ENCODE data around the gene SIL1. TPM values are rescaled to one million over a fixed set of nuclear protein-coding genes. Genes with fewer than 3 reads are reported as not detected.
"Not testable (repeated sequence)": the region's sequence is repeated elsewhere in the genome, so short reads cannot be mapped to it uniquely, and the experiment has no call there.

SIL1 gene
- total RNA-seq, 1 donor from 2014 or later, result 40.9 TPM

DNA sequence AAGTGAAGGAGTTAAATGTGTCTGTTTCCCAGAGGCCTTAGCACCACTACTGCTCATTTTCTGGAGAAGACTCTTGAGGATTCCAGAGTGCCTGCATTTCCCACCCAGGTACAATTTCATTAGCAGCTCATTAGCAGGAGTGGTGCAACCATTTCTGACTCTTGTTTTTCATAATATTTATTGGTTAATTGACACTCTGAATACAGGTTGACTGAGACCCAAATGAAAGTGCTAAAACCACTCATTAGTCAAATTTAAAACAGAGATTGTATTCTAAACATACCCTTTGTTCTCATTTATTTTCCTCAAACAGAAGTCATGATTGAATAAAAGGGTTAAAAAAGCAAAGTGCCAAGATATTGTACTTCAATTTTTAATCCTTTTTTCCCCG is 134.5 kb downstream of the SIL1 start:
- Mint-ChIP-seq H3K27me3 (no peaks in the 10 kb centered on the region), H3K4me1 (ENCODE audit: unreplicated experiment) (peaks cover 34% of the 10 kb centered on the region), H3K4me3 (no peak overlapping the region), H3K9me3 (no peaks in the 10 kb centered on the region), H3K36me3 (peaks cover 3% of the 10 kb centered on the region), H3K27ac (no peak overlapping the region)
- DNase-seq (ENCODE audit: extremely low spot score, unreplicated experiment), result no peak
- TF ChIP-seq, protein P1, sequence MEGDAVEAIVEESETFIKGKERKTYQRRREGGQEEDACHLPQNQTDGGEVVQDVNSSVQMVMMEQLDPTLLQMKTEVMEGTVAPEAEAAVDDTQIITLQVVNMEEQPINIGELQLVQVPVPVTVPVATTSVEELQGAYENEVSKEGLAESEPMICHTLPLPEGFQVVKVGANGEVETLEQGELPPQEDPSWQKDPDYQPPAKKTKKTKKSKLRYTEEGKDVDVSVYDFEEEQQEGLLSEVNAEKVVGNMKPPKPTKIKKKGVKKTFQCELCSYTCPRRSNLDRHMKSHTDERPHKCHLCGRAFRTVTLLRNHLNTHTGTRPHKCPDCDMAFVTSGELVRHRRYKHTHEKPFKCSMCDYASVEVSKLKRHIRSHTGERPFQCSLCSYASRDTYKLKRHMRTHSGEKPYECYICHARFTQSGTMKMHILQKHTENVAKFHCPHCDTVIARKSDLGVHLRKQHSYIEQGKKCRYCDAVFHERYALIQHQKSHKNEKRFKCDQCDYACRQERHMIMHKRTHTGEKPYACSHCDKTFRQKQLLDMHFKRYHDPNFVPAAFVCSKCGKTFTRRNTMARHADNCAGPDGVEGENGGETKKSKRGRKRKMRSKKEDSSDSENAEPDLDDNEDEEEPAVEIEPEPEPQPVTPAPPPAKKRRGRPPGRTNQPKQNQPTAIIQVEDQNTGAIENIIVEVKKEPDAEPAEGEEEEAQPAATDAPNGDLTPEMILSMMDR (conservative IDR thresholded peaks at IDR 0.05), result no peak

DNA sequence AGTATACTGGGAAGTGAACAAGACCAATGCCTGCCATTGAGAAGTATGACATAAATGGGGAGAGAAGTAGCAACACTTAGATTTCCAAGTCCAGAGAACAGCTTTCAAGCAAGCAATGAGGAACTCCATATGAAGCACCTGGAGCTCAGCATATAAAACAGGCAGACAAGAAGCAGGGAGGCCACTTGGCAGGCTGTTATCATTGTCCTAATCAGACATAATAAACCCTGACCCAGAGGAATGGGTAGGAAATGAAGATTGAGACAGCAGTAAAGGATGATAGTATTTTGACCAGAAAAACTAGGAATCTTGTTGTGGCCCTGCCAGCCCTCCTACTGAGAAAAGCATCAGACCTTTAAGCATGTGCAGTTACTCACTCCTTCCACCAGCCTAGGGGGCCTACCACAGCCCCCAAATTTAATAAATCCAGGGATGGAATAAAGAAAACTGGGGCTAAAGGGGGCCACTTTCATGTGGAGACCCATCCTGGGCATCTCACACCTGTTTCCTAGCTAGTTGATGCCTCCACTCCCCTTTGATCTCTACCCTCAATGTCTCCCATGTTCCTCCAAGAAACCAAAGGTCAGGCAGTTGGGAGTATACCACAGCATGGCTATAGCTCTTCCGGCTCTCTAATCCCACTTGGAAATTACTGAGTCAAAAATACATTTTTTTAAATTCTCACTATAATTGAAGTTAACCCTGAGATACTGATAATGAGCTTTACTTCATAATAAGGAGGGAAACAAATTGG is 135.1 kb downstream of the SIL1 start:
- H3K9me3 Mint-ChIP-seq, result no peaks in the 10 kb centered on the region
- no peak overlapping the region for H3K4me3 Mint-ChIP-seq
- DNase-seq (ENCODE audit: extremely low spot score, unreplicated experiment), result peak; percentile 11
- no peak overlapping the region for H3K27ac Mint-ChIP-seq
- peaks cover 3% of the 10 kb centered on the region for H3K36me3 Mint-ChIP-seq
- TF ChIP-seq, protein P1 (conservative IDR thresholded peaks at IDR 0.05), result no peak
- no peaks in the 10 kb centered on the region for H3K27me3 Mint-ChIP-seq
- peaks cover 34% of the 10 kb centered on the region for H3K4me1 Mint-ChIP-seq (ENCODE audit: unreplicated experiment)

DNA sequence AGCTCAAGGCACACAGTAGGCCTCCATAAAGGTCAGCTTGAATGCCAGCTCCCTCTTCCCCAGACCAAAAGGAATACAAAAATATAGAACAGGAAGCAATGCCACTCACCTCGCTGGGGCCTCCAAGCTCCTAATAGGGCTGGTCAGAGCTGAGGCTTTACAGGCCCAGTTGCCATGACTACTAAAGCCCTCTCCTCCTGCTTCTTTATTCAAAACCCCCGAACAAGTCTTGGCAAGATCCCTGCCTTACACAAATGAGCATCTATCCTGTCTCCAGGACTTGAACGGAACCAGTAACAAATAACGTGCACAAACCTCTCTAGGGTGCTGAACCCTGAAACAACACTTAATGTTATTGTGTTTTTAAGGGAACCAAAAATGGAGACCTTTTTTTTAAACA is 136.3 kb downstream of the SIL1 start:
- no peaks in the 10 kb centered on the region for H3K27me3 Mint-ChIP-seq
- no peaks in the 10 kb centered on the region for H3K9me3 Mint-ChIP-seq
- peaks cover 34% of the 10 kb centered on the region for H3K4me1 Mint-ChIP-seq (ENCODE audit: unreplicated experiment)
- TF ChIP-seq, protein P1 (conservative IDR thresholded peaks at IDR 0.05), result no peak
- H3K27ac Mint-ChIP-seq, result peak overlapping the region; percentile 77
- no peak for DNase-seq (ENCODE audit: extremely low spot score, unreplicated experiment)
- H3K36me3 Mint-ChIP-seq, result peaks cover 3% of the 10 kb centered on the region
- H3K4me3 Mint-ChIP-seq, result peak overlapping the region; percentile 67

DNA sequence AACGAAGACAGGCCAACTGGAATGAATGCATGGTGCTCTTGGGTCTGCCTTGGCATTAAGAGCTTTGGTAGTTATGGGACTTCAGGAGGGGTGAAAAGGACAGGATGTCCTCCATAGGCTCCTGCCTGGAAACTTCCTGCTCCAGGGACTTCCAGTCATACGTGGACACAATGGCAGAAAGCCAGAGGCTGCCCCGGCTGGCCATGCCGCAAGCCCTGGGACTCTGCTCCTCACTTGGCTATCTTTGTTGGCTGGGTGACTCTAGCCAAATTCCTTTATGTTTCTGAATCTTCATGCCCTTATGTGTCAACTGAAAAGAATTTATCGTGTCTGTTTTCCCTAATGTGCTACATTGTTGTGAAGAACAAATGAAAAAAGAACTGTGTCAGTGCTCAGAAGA is 136.9 kb downstream of the SIL1 start:
- Mint-ChIP-seq H3K36me3 (peaks cover 3% of the 10 kb centered on the region), H3K27me3 (no peaks in the 10 kb centered on the region), H3K4me1 (ENCODE audit: unreplicated experiment) (peaks cover 33% of the 10 kb centered on the region), H3K27ac (peak overlapping the region; percentile 77), H3K9me3 (no peaks in the 10 kb centered on the region), H3K4me3 (peak overlapping the region; percentile 67)
- TF ChIP-seq, protein P1 (conservative IDR thresholded peaks at IDR 0.05), result no peak
- no peak for DNase-seq (ENCODE audit: extremely low spot score, unreplicated experiment)

DNA sequence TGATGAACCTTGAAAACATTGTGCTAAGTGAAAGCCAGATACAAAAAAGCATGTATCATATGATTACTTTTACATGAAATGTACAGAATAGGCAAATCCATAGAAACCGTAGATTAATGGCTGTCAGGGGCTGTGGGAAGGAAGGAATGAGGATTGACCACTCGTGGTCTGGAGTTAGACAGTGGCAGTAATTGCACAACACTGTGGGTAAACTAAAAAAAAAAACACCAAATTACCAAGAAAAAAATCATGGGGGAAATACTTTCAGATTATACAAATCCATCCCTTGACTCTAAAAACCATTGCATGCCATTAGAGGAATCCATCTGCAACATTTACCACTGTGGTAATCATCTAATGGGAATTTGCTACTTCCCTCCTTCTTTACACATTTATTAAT is 140.0 kb downstream of the SIL1 start:
- H3K27me3 Mint-ChIP-seq, result no peaks in the 10 kb centered on the region
- TF ChIP-seq, protein P1 (conservative IDR thresholded peaks at IDR 0.05), result no peak
- no peaks in the 10 kb centered on the region for H3K9me3 Mint-ChIP-seq
- H3K4me3 Mint-ChIP-seq, result no peak overlapping the region
- no peak for DNase-seq (ENCODE audit: extremely low spot score, unreplicated experiment)
- H3K27ac Mint-ChIP-seq, result no peak overlapping the region
- peaks cover 9% of the 10 kb centered on the region for H3K36me3 Mint-ChIP-seq
- peaks cover 22% of the 10 kb centered on the region for H3K4me1 Mint-ChIP-seq (ENCODE audit: unreplicated experiment)

DNA sequence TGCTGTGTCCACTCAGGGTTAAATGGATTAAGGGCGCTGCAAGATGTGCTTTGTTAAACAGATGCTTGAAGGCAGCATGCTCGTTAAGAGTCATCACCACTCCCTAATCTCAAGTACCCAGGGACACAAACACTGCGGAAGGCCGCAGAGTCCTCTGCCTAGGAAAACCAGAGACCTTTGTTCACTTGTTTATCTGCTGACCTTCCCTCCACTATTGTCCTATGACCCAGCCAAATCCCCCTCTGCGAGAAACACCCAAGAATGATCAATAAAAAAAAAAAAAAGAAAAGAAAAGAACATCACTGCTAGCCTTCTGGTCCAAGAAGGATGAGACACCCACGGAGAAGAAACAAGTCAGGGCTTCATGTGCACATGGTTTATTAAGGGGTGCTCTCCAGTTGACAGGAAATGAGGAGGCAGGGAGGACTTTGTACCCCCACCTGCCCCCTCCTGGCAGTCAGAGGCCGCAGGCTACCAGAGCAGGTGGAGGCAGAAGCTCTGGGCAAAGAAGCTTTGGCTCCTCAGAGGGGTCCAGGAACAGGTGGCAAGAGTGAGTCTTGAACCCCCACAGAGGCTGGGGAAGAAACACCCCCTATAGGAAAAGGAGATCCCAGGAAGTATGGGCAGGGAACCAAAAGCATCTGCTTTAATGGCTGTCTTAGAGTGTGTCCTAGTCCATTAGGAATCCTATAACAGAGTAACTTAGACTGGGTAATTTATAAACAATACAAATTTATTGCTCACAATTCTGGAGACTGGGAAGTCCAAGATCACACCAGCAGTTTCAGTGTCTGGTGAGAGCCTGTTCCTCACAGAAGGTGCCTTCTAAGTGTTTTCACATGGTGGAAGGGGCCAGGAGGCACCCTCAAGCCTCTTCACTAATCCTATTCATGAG is 140.9 kb downstream of the SIL1 start:
- H3K4me3 Mint-ChIP-seq; H3K27ac Mint-ChIP-seq; DNase-seq (ENCODE audit: extremely low spot score, unreplicated experiment); H3K9me3 Mint-ChIP-seq; H3K27me3 Mint-ChIP-seq: not testable (repeated sequence)
- Mint-ChIP-seq H3K4me1 (ENCODE audit: unreplicated experiment) (peaks cover 16% of the 10 kb centered on the region), H3K36me3 (peaks cover 11% of the 10 kb centered on the region)

Measured in type B pancreatic cell (in vitro differentiated cells).